HG02623 (cell line): Measurements from ENCODE around the gene SAMD11.

Experiments
- ATAC-seq: cut with Tn5 transposase; IDR thresholded peaks from one replicate; pipeline ENCODE4 v1.9.1; 2021; ENCODE audit warnings: moderate library complexity; ENCODE audit not compliant: unreplicated experiment

Gene SAMD11

GRCh38 chr1:962381-963300 lies 38.9 kb downstream of the SAMD11 start:
- ATAC-seq = no peak

GRCh38 chr1:963301-963651 lies 39.6 kb downstream of the SAMD11 start:
- ATAC-seq = no peak

- no peak for ATAC-seq
These were observed 40.2 kb downstream of the SAMD11 start for GRCh38 chr1:963746-964525.

GRCh38 chr1:964691-965525 lies 41.2 kb downstream of the SAMD11 start:
- no peak for ATAC-seq

- no peak for ATAC-seq
These were observed 41.9 kb downstream of the SAMD11 start for GRCh38 chr1:965526-966134.

- ATAC-seq = peak; percentile 12
These were observed 42.5 kb downstream of the SAMD11 start, which contains the start of gene PLEKHN1 for GRCh38 chr1:966135-966703. PLEKHN1 (plus strand) TSS chr1:966482; CDS start chr1:966532, 50 bp downstream.

- peak; percentile 68 for ATAC-seq
These were observed 43.1 kb downstream of the SAMD11 start for GRCh38 chr1:966704-967300.

GRCh38 chr1:967466-968343 lies 44.0 kb downstream of the SAMD11 start:
- ATAC-seq = no peak

GRCh38 chr1:969260-969855 lies 45.6 kb downstream of the SAMD11 start:
- no peak for ATAC-seq

- ATAC-seq = no peak
These were observed 46.7 kb downstream of the SAMD11 start for GRCh38 chr1:970242-970972.

- ATAC-seq = no peak
These were observed 47.4 kb downstream of the SAMD11 start for GRCh38 chr1:970973-971730.

- ATAC-seq = no peak
These were observed 48.2 kb downstream of the SAMD11 start for GRCh38 chr1:971751-972506.

- ATAC-seq = no peak
These were observed 49.2 kb downstream of the SAMD11 start for GRCh38 chr1:972726-973458.

GRCh38 chr1:973459-974292 lies 50.0 kb downstream of the SAMD11 start:
- ATAC-seq = no peak

GRCh38 chr1:974293-974640 lies 50.5 kb downstream of the SAMD11 start:
- ATAC-seq = no peak
